Measurements from ENCODE around the gene LONP1. TPM values are rescaled to one million over a fixed set of nuclear protein-coding genes. Genes with fewer than 3 reads are reported as not detected.
"Not testable (repeated sequence)": the region's sequence is repeated elsewhere in the genome, so short reads cannot be mapped to it uniquely, and the experiment has no call there.

Gene LONP1
- total RNA-seq, 4 donors from 2014 or later = 49.8 to 75.9 (median 54.0) TPM

- ATAC-seq (ENCODE audit: low FRiP score) = no peak
- no peak for DNase-seq (ENCODE audit: low spot score)
Measured at GRCh38 chr19:5691822-5692722, 27.9 kb downstream of the LONP1 start.

GRCh38 chr19:5690955-5691821, 28.8 kb downstream of the LONP1 start:
- no peak for TF ChIP-seq CTCF (IDR thresholded peaks at IDR 0.05)
- DNase-seq (ENCODE audit: low spot score) (no peak), ATAC-seq (ENCODE audit: low FRiP score) (no peak)

More at GRCh38 chr19:5691822-5692722, 27.9 kb downstream of the LONP1 start:
- no peak for TF ChIP-seq CTCF (IDR thresholded peaks at IDR 0.05)

- DNase-seq (ENCODE audit: low spot score) (peak; percentile 97), ATAC-seq (ENCODE audit: low FRiP score) (peak; percentile 68)
Measured at GRCh38 chr19:5690125-5690954, 29.6 kb downstream of the LONP1 start, which contains the start of gene RPL36. TSS of gene RPL36 (plus strand) at chr19:5690295. CDS start at chr19:5690508, 213 bp downstream.

GRCh38 chr19:5688262-5688881, 31.6 kb downstream of the LONP1 start:
- ATAC-seq (ENCODE audit: low FRiP score); DNase-seq (ENCODE audit: low spot score): not testable (repeated sequence)

More at GRCh38 chr19:5690125-5690954, 29.6 kb downstream of the LONP1 start, which contains the start of gene RPL36:
- TF ChIP-seq CTCF (IDR thresholded peaks at IDR 0.05) = peak in 2 of 3 donors; percentile 73 to 92

GRCh38 chr19:5687360-5688198, 32.4 kb downstream of the LONP1 start:
- ATAC-seq (ENCODE audit: low FRiP score) (no peak), DNase-seq (ENCODE audit: low spot score) (no peak)
- no peak for TF ChIP-seq CTCF (IDR thresholded peaks at IDR 0.05)

GRCh38 chr19:5686647-5687359, 33.1 kb downstream of the LONP1 start:
- ATAC-seq (ENCODE audit: low FRiP score) = peak; percentile 90
- peak in 2 of 3 donors; percentile 15 to 28 for TF ChIP-seq CTCF (IDR thresholded peaks at IDR 0.05)
- peak; percentile 99 for DNase-seq (ENCODE audit: low spot score)
